Kidney epithelial cell (primary cell): ENCODE results near the gene IFT25. TPM values are rescaled to one million over a fixed set of nuclear protein-coding genes. Genes with fewer than 3 reads are reported as not detected.

Source experiments
- DNase-seq: peaks from one replicate; pipeline ENCODE4 v3.0.0-alpha.2; 2010; ENCODE audit warnings: low read depth
- H3K27me3 ChIP-seq: 2 replicates; pipeline ENCODE4 v1.6.0; 2011; ENCODE audit warnings: low read length; ENCODE audit not compliant: control insufficient read depth, insufficient read depth
- H3K36me3 ChIP-seq: 2 replicates; pipeline ENCODE4 v1.5.1; 2011; ENCODE audit warnings: low read length; ENCODE audit not compliant: control insufficient read depth, insufficient read depth
- H3K4me3 ChIP-seq: 2 replicates; pipeline ENCODE4 v1.5.1; 2011; ENCODE audit warnings: low read depth, mild to moderate bottlenecking, control low read depth, low read length
- CTCF ChIP-seq: IDR thresholded peaks from 2 replicates; pipeline ENCODE4 v1.5.1; 2011; ENCODE audit warnings: mild to moderate bottlenecking, moderate library complexity, low read length, control low read depth, inconsistent platforms; ENCODE audit not compliant: insufficient read depth, poor library complexity, severe bottlenecking
- total RNA-seq: library from RNA; depleted of rRNA; stranded (reverse); fragments of >200 nt; gene quantifications from 2 replicates; pipeline ENCODE4 v1.2.3, GENCODE V29; 2015

The IFT25 gene
- total RNA-seq, 1 donor from 2014 or later, result 9.5 TPM

GRCh38 chr1:53913352-53914033 is 32.0 kb downstream of the IFT25 start:
- Histone ChIP-seq H3K36me3 (no peaks in the 10 kb centered on the region), H3K4me3 (no peak overlapping the region), H3K27me3 (no peaks in the 10 kb centered on the region)
- DNase-seq, result no peak
- no peak for TF ChIP-seq CTCF

- DNase-seq, result no peak
- no peak overlapping the region for H3K4me3 ChIP-seq
- no peaks in the 10 kb centered on the region for H3K27me3 ChIP-seq
- H3K36me3 ChIP-seq, result no peaks in the 10 kb centered on the region
- no peak for TF ChIP-seq CTCF
Observed at GRCh38 chr1:53911442-53911841, 34.1 kb downstream of the IFT25 start.

GRCh38 chr1:53909946-53910345 is 35.6 kb downstream of the IFT25 start:
- H3K27me3 ChIP-seq, result no peaks in the 10 kb centered on the region
- DNase-seq, result no peak
- TF ChIP-seq CTCF, result no peak
- no peak overlapping the region for H3K4me3 ChIP-seq
- no peaks in the 10 kb centered on the region for H3K36me3 ChIP-seq

GRCh38 chr1:53906121-53906520 is 39.4 kb downstream of the IFT25 start:
- Histone ChIP-seq H3K4me3 (no peak overlapping the region), H3K27me3 (no peaks in the 10 kb centered on the region), H3K36me3 (no peaks in the 10 kb centered on the region)
- TF ChIP-seq CTCF, result no peak
- DNase-seq, result no peak

GRCh38 chr1:53905509-53905908 is 40.0 kb downstream of the IFT25 start:
- no peaks in the 10 kb centered on the region for H3K27me3 ChIP-seq

More at GRCh38 chr1:53905509-53905908, 40.0 kb downstream of the IFT25 start:
- TF ChIP-seq CTCF, result no peak
- no peak for DNase-seq
- no peaks in the 10 kb centered on the region for H3K36me3 ChIP-seq
- no peak overlapping the region for H3K4me3 ChIP-seq
